NCI-H82 (cell line): ENCODE data around the gene ANKRD29.
A peak's percentile ranks its signal among the peaks of the same experiment; 100 is the strongest.
"Not testable (repeated sequence)": the region's sequence is repeated elsewhere in the genome, so short reads cannot be mapped to it uniquely, and the experiment has no call there.

Experiments used
- DNase-seq: peaks from one replicate; lab custom pipeline; 2025; lab: John Stamatoyannopoulos, UW

The ANKRD29 gene

GRCh38 chr18:23616258-23616657 is 46.5 kb downstream of the ANKRD29 start:
- DNase-seq = no peak

- DNase-seq = no peak
Observed at GRCh38 chr18:23614891-23615290, 47.8 kb downstream of the ANKRD29 start.

DNA sequence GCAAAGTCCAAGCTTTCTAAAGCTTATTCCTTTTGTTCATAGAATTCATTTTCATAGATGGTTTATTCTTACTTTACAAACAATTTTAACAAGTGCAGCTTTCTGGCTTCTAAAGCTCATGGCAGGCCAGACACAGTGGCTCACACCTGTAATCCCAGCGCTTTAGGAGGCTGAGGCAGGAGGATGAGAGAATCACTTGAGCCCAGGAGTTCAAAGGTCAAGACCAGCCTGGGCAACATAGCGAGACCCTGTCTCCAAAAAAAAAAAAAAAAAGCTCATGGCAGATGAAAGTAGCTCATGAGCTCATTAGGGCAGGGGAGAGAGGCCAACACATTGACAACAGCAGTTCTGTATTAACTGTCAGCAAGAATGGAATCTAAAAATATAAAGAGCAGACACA is 48.3 kb downstream of the ANKRD29 start:
- no peak for DNase-seq

- DNase-seq = not testable (repeated sequence)
Observed at GRCh38 chr18:23613091-23613475, 49.6 kb downstream of the ANKRD29 start.

DNA sequence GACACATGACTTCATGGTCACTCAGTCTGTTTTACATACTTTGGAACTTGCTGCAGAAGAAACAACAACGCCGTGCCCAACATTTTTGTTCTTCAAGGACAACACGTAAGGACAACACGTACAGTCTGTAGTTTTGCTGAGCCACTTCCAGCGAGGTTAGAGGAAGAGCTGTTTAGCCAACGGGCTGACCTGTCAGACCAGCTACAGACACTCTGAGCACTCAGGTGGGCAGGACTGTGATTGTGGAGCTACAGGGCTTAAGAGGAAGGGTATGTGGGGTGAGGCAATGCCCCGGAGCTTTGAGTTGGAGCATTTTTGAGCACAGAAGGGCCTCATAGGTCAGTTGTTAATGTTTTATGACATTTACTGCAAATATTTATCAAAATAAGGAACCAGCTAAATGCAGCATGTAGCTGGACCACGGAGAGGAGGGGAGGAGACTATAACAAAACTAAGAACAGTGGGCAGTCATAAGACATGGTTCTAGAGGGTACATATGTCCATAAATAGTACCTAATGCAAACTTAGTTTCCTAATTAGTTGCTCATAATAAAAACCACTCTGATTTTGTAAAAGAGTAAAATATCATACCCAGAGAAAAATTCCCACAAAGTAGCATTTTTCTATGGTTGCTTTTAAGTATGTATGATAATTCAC is 50.1 kb downstream of the ANKRD29 start:
- DNase-seq = no peak

- no peak for DNase-seq
Observed at GRCh38 chr18:23609390-23610023, 53.2 kb downstream of the ANKRD29 start.

- DNase-seq = no peak
Observed at GRCh38 chr18:23608211-23608610, 54.5 kb downstream of the ANKRD29 start.

DNA sequence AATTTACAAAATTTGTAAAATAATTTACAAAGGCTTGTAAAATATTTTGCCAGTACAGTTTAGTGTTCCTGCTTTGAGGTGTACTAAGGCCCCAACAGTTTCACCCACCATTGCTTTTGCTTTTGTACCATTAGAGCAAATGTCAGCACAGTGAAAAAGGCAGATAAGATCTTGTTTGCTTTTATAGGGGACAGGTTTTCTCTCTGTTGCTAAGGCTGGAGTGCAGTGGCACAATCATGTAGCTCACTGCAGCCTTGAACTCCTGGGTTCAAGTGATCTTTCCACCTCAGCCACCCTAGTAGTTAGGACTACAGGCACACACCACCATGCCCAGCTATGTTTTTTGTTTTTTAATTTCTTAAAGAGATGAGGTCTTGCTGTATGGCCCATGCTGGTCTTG is 56.8 kb downstream of the ANKRD29 start:
- no peak for DNase-seq

- DNase-seq = no peak
Observed at GRCh38 chr18:23599809-23600208, 62.9 kb downstream of the ANKRD29 start.

GRCh38 chr18:23596183-23596582 is 66.5 kb downstream of the ANKRD29 start:
- DNase-seq = no peak

DNA sequence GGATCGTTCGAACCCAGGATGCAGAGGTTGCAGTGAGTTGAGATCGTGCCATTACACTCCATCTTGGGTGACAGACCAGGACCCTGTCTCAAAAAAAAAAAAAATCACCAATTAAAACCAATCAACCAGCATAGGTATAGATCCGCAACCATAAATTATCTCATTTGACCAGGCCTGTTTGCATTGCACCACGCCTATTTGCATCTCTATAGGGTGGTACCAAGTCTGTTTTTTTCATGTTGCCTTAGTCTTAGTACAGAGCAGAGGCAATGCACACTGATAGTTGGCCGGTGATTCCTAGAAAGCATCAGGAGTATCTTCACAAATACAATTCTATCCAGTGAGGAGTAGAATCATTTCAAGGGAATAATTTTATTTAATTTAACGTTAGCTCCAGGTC is 67.1 kb downstream of the ANKRD29 start:
- no peak for DNase-seq

GRCh38 chr18:23593720-23594119 is 69.0 kb downstream of the ANKRD29 start:
- no peak for DNase-seq

- DNase-seq = no peak
Observed at GRCh38 chr18:23592911-23593310, 69.8 kb downstream of the ANKRD29 start.

DNA sequence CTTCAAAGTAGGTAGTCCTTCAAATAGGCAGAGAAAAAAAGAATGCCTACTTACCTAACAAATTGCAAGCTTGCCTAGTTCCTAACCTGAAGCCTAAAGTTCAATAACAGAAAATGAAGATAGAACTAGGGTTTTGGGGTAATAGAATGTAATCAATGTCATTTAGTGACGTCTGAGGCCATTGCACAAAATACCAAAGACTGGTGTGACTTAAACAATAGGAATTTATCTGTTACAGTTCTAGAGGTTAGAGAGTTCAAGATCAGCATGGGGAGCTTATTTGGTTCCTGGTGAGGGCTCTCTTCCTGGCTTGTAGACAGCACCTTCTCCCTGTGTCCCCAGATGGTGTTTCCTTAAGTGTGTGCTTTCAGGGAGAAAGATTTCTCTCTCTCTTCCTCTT is 71.7 kb downstream of the ANKRD29 start:
- DNase-seq = peak; percentile 4

DNA sequence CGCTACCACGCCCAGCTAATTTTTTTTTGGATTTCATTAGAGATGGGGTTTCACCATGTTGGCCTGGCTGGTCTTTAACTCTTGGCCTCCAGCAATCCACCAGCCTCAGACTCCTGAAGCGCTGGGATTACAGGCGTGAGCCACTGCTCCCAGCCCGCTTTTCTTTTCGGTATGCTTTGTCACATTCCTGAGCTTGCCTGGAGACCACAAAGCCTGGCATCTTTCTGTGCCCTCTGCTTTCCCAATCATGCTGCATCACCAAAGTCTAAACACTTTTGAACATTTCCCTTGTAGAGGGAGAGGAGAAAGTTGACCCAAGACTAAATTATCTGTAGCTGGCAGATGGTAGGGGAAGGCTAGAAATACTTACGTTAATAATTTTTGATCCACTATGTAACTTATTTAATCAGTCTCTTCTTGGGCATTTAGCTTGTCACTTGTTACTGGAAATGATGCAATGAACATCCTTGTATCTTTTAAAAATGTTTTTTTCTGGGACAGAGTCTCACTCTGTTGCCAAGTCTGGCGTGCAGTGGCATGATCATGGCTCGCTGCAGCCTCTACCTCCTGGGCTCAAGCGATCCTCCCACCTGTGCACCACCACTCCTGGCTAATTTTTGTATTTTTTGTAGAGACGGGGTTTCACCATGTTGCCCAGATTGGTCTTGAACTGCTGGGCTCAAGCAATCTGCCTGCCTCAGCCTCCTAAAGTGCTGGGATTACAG is 73.7 kb downstream of the ANKRD29 start:
- DNase-seq = no peak

DNA sequence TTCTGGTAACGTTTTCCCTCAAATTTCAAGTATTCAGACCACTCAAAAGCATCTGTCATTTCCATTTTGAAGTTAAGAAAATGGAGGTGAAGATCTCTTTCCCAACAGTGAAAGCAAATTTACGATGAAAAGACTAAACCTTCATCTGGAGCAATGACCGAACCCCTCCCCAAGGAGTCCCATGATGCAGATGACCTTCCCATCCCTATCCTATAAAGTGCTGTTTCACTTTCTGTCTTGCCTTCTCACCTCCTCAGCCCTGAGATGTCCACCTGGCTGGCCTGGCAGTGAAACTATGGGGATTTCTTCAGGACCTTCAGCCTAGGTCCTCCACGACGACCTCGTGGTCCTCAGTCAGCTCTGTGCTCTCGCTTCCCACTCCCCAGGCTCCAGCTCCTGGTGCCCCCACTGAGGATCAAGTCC is 75.5 kb downstream of the ANKRD29 start:
- no peak for DNase-seq

DNA sequence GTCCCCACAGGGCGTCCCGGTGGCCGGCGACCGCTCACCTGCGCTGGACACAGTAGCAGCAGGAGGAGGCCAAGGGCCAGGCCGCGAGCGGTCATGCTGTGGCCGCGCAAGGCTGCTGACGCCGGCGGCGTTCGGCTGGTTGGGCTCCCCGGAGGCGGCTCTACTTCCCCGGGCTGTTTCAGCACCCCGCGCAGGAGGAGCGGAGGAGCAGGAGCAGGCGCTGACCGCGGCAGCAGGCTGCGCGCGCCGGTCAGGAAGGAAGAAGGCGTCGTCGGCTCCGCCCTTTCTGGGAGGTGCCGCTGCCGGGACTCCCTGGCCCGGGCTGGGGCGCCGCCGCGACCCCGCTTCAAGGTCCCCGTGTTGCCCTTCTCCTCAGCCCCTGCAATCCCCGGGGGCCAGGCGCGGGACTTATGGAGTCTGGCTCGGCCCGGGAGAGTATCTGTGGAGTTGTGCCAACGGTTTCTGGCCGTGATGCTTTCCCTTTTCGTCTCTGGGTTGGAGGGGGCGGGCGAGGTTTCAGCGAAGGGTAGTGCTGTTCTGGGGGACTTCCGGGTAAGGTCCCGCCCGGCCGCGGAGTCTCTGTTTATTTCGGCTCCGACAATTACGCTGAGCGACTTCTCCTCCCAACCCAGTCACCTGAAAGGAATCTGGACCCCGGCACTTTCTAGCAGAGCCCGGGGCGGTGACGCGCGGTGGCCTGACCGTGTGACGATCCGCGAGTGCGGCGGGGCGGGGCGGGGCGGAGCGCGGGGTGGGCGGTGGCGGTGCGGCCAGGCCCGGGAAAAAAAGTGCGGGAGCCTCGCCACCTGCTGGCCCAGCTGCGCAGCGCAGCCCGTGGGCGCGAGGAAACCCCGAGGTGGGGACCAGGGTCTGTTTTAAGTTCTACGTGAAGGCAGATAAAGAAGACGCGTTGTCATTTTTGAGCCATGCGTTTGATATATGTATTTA is 76.2 kb downstream of the ANKRD29 start, which contains the start of gene NPC1:
Gene NPC1 (minus strand): TSS at position 258 of the 948 bp plus-strand sequence. CDS start 163 bp downstream, at position 95.
- peak; percentile 94 for DNase-seq

DNA sequence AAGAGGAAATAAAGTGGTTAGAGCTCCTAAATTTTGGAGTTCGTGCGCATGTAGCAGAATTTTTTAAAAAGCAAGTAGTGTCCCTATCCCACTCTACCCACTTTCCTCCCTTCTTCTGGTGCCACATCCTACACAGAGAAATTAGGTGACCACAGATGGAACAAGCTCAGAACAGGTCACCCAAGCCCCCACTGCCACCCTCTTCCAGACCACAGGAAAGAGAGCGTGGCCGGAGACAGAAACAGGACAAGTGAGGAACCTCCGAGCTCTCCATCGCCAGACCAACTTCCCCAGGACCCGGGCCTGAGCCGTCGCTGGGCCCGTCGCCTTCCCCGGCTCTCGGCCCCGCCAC is 76.8 kb downstream of the ANKRD29 start:
- DNase-seq = no peak

- peak; percentile 36 for DNase-seq
Observed at GRCh38 chr18:23585007-23585871, 77.5 kb downstream of the ANKRD29 start.

DNA sequence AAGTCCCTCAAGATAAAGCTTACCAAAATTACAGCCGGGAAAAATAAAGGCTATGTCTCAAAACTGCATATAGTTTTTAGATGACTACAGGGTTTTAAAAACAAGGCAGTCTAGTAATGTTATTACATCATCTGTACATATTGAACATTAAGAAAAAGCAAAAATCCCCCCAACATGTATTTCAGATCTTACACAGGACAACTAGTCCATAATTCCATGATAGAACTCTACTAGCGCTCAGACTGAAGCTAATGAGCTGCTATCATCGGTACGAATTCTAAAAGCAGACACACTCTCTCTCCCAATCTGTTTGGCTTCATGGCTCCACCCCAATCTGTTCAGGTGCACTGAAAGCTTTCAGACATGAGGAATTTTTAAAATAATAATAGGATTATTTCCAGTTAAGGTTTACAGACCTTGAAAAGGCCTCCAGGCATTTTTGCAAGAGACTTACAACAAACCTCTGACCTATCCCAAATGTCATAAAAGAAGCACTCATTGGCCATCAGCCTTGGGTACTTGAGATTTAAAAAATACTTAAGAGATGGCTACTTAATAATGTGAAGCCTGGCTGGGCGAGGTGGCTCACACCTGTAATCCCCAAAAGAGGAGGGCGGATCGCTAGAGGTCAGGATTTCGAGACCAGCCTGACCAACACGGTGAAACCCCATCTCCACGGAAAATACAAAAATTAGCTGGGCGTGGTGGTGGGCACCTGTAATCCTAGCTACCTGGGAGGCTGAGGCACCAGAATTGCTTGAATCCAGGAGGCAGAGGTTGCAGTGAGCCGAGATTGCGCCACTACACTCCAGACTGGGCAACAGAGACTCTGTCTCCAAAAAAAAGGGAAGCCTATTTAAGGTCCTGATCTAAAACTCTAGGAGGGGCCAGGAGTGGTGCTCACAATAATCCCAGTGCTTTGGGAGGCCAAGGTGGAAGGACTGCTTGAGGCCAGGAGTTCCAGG is 78.4 kb downstream of the ANKRD29 start:
- no peak for DNase-seq
